ENCODE data around the gene ZCCHC7.

DNA sequence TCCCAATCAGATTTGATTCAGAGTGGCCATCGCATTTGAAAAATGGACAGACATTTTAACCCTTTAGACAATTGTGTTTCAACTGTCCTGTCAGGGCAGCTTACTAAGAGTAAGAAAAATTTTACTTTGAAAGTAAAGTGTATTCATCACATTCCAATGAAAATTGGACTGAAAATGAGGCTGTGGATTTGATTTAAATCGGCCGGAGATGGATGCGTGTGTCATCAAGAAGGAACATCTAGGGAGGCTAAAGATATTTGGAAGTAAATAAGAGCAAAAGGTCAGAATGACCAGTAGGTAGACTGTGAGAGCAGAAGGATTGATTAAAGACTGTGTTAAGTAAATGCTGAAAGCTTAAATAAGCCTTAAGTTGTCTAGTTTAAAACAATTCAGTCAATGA, 1.5 kb downstream of the ZCCHC7 start:
- TF ChIP-seq EZH2 (IDR thresholded peaks at IDR 0.05; ENCODE audit: insufficient read depth, poor library complexity, severe bottlenecking) = no peak
- no peak for TF ChIP-seq EZH2phosphoT487 (IDR thresholded peaks at IDR 0.05; ENCODE audit: insufficient read depth, low read depth)

Data from GM23248 (cell line).